Left lung (tissue), 10 donors: ENCODE results near the gene TRAF3IP3. TPM values are rescaled to one million over a fixed set of nuclear protein-coding genes. Genes with fewer than 3 reads are reported as not detected.

ENCODE experiments used
- ATAC-seq: fragments of 200-7000 bp; cut with Tn5 transposase; one replicate; pipeline ENCODE4 v1.9.1; 2020; ENCODE audit warnings: moderate library complexity
- DNase-seq, 4 donors: peaks; one replicate each; pipeline ENCODE4 v3.0.0-alpha.2; 2013 to 2020
- H3K27ac ChIP-seq, 2 donors: fragments of 200-600 bp; sonication (generic) in 1 of 2; one replicate each; pipeline versions ENCODE4 v1.5.0 to v1.8.0; 2020 to 2021
- H3K27me3 ChIP-seq, 2 donors: fragments of 200-600 bp; sonication (generic) in 1 of 2; one replicate each; pipeline versions ENCODE4 v1.5.0 to v1.8.0; 2020 to 2021
- H3K36me3 ChIP-seq, 2 donors: fragments of 200-600 bp; sonication (generic) in 1 of 2; one replicate each; pipeline versions ENCODE4 v1.5.0 to v1.8.0; 2020 to 2021
- H3K4me1 ChIP-seq, 2 donors: fragments of 200-600 bp; one replicate each; pipeline ENCODE4 v1.8.0; 2021
- H3K4me3 ChIP-seq, 2 donors: fragments of 200-600 bp; sonication (generic) in 1 of 2; one replicate each; pipeline versions ENCODE4 v1.5.0 to v1.8.0; 2020 to 2021; ENCODE audit warnings: mild to moderate bottlenecking in 1 of 2
- H3K9me3 ChIP-seq, 2 donors: fragments of 200-600 bp; sonication (generic) in 1 of 2; one replicate each; pipeline versions ENCODE4 v1.5.0 to v1.8.0; 2020 to 2021
- CTCF ChIP-seq, 2 donors: fragments of 200-600 bp; sonication (generic) in 1 of 2; IDR thresholded peaks; one replicate each; pipeline versions ENCODE4 v1.5.0 to v1.8.0; 2021; ENCODE audit warnings: antibody characterized with exemption in 2 of 2
- intact Hi-C, 2 donors: fragments of 100-400 bp; cut with DNase I; formaldehyde crosslinking; loops; one replicate each; pipeline versions ENCODE4 v1.11.2 to v1.14.2; 2022
- polyA plus RNA-seq, 6 donors: library from polyadenylated mRNA; unstranded; fragments of 120-200 nt; gene quantifications; one replicate each; pipeline ENCODE4 v1.2.1, GENCODE V29; 2013; ENCODE audit not compliant: insufficient read length in 6 of 6
- total RNA-seq, 2 donors: library from RNA; stranded (reverse); fragmentation: NEBNext Ultra II Directional; extraction: Animal tissue kit (Norgen Biotek cat#: 25700); gene quantifications; one replicate each; pipeline ENCODE4 v1.2.1, GENCODE V29; 2021
- donor health status: DM: no; HTN: yes; CAD: no.
- donor health status: DM: no; HTN: no; CAD: no.

The TRAF3IP3 gene
- total and polyA plus RNA-seq, 8 donors: 2.2 to 13.5 (median 3.1) TPM

- Histone ChIP-seq H3K9me3 (no peaks in the 10 kb centered on the region), H3K4me3 (peak overlapping the region in 1 of 2 donors; percentile 29), H3K36me3 (no peaks in the 10 kb centered on the region), H3K27ac (peak overlapping the region; percentile 51 to 87), H3K4me1 (peaks cover 8 to 49% of the 10 kb centered on the region in 2 donors), H3K27me3 (no peaks in the 10 kb centered on the region)
- no peak for TF ChIP-seq CTCF (IDR thresholded peaks at IDR 0.05)
- ATAC-seq (peak; percentile 78), DNase-seq (peak in 3 of 4 donors; percentile 61 to 79 (median 69))
- intact Hi-C loops: no loop called here
Observed at GRCh38 chr1:209769171-209769904, 13.5 kb downstream of the TRAF3IP3 start.

GRCh38 chr1:209769971-209770370, 14.1 kb downstream of the TRAF3IP3 start:
- peaks cover 8 to 49% of the 10 kb centered on the region in 2 donors for H3K4me1 ChIP-seq
- peak overlapping the region; percentile 51 to 87 for H3K27ac ChIP-seq
- H3K4me3 ChIP-seq: peak overlapping the region in 1 of 2 donors; percentile 29
- H3K9me3 ChIP-seq: no peaks in the 10 kb centered on the region
- DNase-seq: no peak
- TF ChIP-seq CTCF (IDR thresholded peaks at IDR 0.05): no peak
- no peaks in the 10 kb centered on the region for H3K27me3 ChIP-seq
- intact Hi-C loops: no loop called here
- ATAC-seq: no peak
- H3K36me3 ChIP-seq: no peaks in the 10 kb centered on the region

- H3K4me1 ChIP-seq: peaks cover 8 to 44% of the 10 kb centered on the region in 2 donors
- H3K27me3 ChIP-seq: no peaks in the 10 kb centered on the region
- H3K36me3 ChIP-seq: peaks cover 0 to 8% of the 10 kb centered on the region in 2 donors
- intact Hi-C loops: no loop called here
- no peaks in the 10 kb centered on the region for H3K9me3 ChIP-seq
- no peak for TF ChIP-seq CTCF (IDR thresholded peaks at IDR 0.05)
- H3K27ac ChIP-seq: no peak overlapping the region
- ATAC-seq (no peak), DNase-seq (no peak)
- H3K4me3 ChIP-seq: no peak overlapping the region
Observed at GRCh38 chr1:209770636-209771415, 15.0 kb downstream of the TRAF3IP3 start.

- DNase-seq (no peak), ATAC-seq (no peak)
- intact Hi-C loops: no loop called here
- Histone ChIP-seq H3K9me3 (no peaks in the 10 kb centered on the region), H3K4me1 (peaks cover 8 to 31% of the 10 kb centered on the region in 2 donors), H3K36me3 (peaks cover 0 to 19% of the 10 kb centered on the region in 2 donors), H3K27ac (no peak overlapping the region), H3K27me3 (no peaks in the 10 kb centered on the region), H3K4me3 (no peak overlapping the region)
- no peak for TF ChIP-seq CTCF (IDR thresholded peaks at IDR 0.05)
Observed at GRCh38 chr1:209772126-209772525, 16.3 kb downstream of the TRAF3IP3 start.

- no peak for TF ChIP-seq CTCF (IDR thresholded peaks at IDR 0.05)
- DNase-seq (no peak), ATAC-seq (no peak)
- Histone ChIP-seq H3K27me3 (no peaks in the 10 kb centered on the region), H3K4me3 (no peak overlapping the region), H3K36me3 (peaks cover 0 to 40% of the 10 kb centered on the region in 2 donors), H3K4me1 (peaks cover 1 to 6% of the 10 kb centered on the region in 2 donors), H3K27ac (no peak overlapping the region), H3K9me3 (no peaks in the 10 kb centered on the region)
- intact Hi-C loops: no loop called here
Observed at GRCh38 chr1:209774592-209774991, 18.7 kb downstream of the TRAF3IP3 start.
